ENCODE results near the gene YPEL2. TPM values are rescaled to one million over a fixed set of nuclear protein-coding genes. Genes with fewer than 3 reads are reported as not detected.
A peak's percentile ranks its signal among the peaks of the same experiment; 100 is the strongest.

The YPEL2 gene
- polyA plus RNA-seq, 1 of the 3 experiments (the other 2 are of a cell fraction) = 3.2 TPM

DNA sequence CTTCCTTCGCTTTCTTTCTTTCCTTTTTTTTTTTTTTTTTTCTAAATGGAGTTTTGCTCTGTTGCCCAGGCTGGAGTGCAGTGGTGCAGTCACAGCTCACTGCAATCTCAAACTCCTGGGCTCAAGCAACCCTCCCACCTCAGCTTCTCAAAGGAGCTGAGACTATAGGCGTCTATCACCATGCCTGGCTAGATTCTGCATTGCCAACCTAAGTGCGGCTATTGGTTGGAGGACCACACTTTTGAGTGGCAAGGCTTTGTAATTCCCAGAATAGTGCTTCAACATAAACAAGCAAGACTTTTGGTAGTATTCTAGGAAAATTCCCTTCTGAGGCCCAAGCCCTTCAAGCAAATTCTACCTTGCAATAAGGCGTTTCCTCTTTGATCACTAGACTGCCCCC lies 107.8 kb downstream of the YPEL2 start (continued):
- TF ChIP-seq POLR2AphosphoS5 (IDR thresholded peaks at IDR 0.05; ENCODE audit: low read depth, low read length) (no peak), FOXM1 (IDR thresholded peaks at IDR 0.05; ENCODE audit: low read depth) (no peak)
- TF ChIP-seq, protein P1, sequence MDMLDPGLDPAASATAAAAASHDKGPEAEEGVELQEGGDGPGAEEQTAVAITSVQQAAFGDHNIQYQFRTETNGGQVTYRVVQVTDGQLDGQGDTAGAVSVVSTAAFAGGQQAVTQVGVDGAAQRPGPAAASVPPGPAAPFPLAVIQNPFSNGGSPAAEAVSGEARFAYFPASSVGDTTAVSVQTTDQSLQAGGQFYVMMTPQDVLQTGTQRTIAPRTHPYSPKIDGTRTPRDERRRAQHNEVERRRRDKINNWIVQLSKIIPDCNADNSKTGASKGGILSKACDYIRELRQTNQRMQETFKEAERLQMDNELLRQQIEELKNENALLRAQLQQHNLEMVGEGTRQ (IDR thresholded peaks at IDR 0.05; ENCODE audit: borderline replicate concordance, low read depth, low read length) = no peak

DNA sequence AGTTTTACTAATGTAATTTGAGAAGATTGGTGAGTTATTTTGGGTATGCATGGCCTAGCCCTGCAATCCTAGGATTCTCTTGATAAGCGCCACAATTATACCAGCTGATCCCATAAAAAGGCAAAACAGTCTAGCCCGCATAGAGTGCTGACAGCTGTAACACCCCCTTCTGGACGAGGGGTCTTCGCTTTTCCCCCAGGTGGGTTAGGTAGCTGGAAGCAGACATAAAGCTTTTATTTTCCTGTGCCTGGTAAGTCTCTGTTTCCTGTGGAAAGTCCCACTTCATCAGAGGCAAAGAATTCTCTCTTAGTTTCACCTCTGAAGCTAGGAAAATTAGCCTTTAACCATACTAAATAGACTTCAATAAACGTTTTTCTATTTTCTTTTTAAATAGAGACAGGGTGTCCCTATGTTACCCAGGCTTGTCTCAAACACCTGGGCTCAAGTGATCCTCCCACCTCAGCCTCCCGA lies 108.3 kb downstream of the YPEL2 start:
- Histone ChIP-seq H3K9me3 (no peaks in the 10 kb centered on the region), H3K79me2 (ENCODE audit: insufficient read depth) (no peaks in the 10 kb centered on the region), H3K36me3 (replicated peaks in 1 of 2; ENCODE audit: control insufficient read depth in 1 of 2, insufficient read depth in 2 of 2, low read length in 1 of 2) (no peaks in the 10 kb centered on the region), H2AFZ (ENCODE audit: low read depth) (no peak overlapping the region; the same call in 1 of the 2 replicates), H3K27me3 (ENCODE audit: insufficient read depth) (no peaks in the 10 kb centered on the region), H3K4me2 (no peak overlapping the region), H3K4me3 (ENCODE audit: low read depth in 2 of 2, low read length in 1 of 2) (no peak overlapping the region), H3K9ac (no peak overlapping the region), H3K9me2 (no peaks in the 10 kb centered on the region), H3K4me1 (ENCODE audit: control insufficient read depth in 1 of 2, insufficient read depth in 2 of 2, low read depth in 1 of 2, low read length in 1 of 2) (peaks cover 3 to 4% of the 10 kb centered on the region in 2 experiments; a peak in 2 of 4 replicates), H4K20me1 (ENCODE audit: insufficient read depth) (no peaks in the 10 kb centered on the region), H3F3A (replicated peaks; ENCODE audit: insufficient read depth) (peaks cover 8% of the 10 kb centered on the region), H3K27ac (ENCODE audit: low read depth in 2 of 2, low read length in 1 of 2) (0 out of 4 replicates have a peak overlapping the region, but pooled peaks of 1 of the 2 experiments have one; percentile 3)
- POLR2A ChIA-PET = no interaction called here
- DNase-seq = no peak
- 53% methylated on average over 6 of the region's 6 CpGs for WGBS (ENCODE audit: low lambda C conversion rate)
- CTCF ChIA-PET = interaction anchor here (0.6 to 27.0 kb wide), 23 partner anchors 9 to 218 kb away, joined by 3 to 569 read pairs (median 4); partner anchors contain the start of gene YPEL2
- TF ChIP-seq TEAD4 (IDR thresholded peaks at IDR 0.05; ENCODE audit: borderline replicate concordance, insufficient read depth) = no peak
- TF ChIP-seq GABPA (IDR thresholded peaks at IDR 0.05; ENCODE audit: low read depth) = no peak
- TF ChIP-seq SIN3A (IDR thresholded peaks at IDR 0.05; ENCODE audit: borderline replicate concordance, low read depth, low read length) = no peak
- TF ChIP-seq, protein P2, sequence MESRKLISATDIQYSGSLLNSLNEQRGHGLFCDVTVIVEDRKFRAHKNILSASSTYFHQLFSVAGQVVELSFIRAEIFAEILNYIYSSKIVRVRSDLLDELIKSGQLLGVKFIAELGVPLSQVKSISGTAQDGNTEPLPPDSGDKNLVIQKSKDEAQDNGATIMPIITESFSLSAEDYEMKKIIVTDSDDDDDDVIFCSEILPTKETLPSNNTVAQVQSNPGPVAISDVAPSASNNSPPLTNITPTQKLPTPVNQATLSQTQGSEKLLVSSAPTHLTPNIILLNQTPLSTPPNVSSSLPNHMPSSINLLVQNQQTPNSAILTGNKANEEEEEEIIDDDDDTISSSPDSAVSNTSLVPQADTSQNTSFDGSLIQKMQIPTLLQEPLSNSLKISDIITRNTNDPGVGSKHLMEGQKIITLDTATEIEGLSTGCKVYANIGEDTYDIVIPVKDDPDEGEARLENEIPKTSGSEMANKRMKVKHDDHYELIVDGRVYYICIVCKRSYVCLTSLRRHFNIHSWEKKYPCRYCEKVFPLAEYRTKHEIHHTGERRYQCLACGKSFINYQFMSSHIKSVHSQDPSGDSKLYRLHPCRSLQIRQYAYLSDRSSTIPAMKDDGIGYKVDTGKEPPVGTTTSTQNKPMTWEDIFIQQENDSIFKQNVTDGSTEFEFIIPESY (IDR thresholded peaks at IDR 0.05; ENCODE audit: borderline replicate concordance, low read depth) = no peak
- no peak for TF ChIP-seq MXI1 (IDR thresholded peaks at IDR 0.05; ENCODE audit: low read depth, low read length)
- TF ChIP-seq, protein P3, sequence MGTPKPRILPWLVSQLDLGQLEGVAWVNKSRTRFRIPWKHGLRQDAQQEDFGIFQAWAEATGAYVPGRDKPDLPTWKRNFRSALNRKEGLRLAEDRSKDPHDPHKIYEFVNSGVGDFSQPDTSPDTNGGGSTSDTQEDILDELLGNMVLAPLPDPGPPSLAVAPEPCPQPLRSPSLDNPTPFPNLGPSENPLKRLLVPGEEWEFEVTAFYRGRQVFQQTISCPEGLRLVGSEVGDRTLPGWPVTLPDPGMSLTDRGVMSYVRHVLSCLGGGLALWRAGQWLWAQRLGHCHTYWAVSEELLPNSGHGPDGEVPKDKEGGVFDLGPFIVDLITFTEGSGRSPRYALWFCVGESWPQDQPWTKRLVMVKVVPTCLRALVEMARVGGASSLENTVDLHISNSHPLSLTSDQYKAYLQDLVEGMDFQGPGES (IDR thresholded peaks at IDR 0.05; ENCODE audit: low read depth, low read length) = no peak
- TF ChIP-seq YY1 (IDR thresholded peaks at IDR 0.05; ENCODE audit: low read depth) = no peak
- TF ChIP-seq, protein P4, sequence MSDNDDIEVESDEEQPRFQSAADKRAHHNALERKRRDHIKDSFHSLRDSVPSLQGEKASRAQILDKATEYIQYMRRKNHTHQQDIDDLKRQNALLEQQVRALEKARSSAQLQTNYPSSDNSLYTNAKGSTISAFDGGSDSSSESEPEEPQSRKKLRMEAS (IDR thresholded peaks at IDR 0.05; ENCODE audit: low read depth) = no peak
- TF ChIP-seq POLR2AphosphoS5 (IDR thresholded peaks at IDR 0.05; ENCODE audit: low read depth, low read length) = no peak
- TF ChIP-seq, protein P1 (IDR thresholded peaks at IDR 0.05; ENCODE audit: borderline replicate concordance, low read depth, low read length) = no peak
- no peak for TF ChIP-seq RXRA (IDR thresholded peaks at IDR 0.05; ENCODE audit: borderline replicate concordance, low read depth)
- no peak for TF ChIP-seq NRF1 (IDR thresholded peaks at IDR 0.05; ENCODE audit: low read depth, low read length)

Measured in SK-N-SH (cell line).